IPS-NIHi11 (cell line): Measurements from ENCODE around the gene PGA4.
"Not testable (repeated sequence)": the region's sequence is repeated elsewhere in the genome, so short reads cannot be mapped to it uniquely, and the experiment has no call there.

ENCODE experiments used
- DNase-seq: peaks from one replicate; pipeline ENCODE4 v3.0.0; 2012; ENCODE audit warnings: mixed read lengths, low spot score

Gene PGA4

DNA sequence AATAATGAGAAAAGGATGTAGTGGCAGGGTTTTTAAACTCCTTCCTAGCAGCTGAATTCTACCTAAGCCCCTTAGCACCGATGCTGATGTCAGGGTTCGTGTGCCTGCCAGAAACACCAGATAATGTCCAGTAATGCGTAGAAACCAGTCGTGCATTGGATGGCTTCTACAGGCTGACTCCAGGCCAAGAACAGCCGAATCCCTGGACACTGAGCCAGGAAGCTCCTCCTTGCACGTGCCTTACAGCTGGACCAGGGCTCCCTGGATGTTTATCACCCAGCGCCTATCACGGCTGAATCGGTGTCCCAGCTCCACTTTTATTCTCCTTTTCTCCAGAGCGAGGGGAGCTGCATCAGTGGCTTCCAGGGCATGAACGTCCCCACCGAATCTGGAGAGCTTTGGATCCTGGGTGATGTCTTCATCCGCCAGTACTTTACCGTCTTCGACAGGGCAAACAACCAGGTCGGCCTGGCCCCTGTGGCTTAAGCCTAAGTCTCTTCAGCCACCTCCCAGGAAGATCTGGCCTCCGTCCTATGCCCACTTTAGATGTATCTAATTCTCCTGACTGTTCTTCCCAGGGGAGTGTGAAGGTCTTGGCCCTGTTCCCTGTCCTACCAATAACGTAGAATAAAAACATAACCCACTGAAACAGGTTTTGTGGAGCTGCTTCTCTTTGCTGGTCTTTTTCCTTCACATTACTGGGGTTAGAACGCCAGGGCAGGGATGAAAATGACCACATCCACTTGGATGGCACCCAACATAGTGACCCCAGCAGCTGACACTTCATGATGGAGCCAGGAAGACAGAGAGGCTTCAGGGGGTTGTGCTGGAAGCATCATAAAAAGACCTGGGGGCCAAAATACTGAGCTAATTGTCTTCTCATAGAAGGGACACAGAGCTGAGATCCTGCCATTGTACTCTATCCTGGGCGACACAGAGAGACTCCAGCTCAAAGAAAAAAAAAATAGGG, 28.9 kb downstream of the PGA4 start:
- DNase-seq = not testable (repeated sequence)

DNA sequence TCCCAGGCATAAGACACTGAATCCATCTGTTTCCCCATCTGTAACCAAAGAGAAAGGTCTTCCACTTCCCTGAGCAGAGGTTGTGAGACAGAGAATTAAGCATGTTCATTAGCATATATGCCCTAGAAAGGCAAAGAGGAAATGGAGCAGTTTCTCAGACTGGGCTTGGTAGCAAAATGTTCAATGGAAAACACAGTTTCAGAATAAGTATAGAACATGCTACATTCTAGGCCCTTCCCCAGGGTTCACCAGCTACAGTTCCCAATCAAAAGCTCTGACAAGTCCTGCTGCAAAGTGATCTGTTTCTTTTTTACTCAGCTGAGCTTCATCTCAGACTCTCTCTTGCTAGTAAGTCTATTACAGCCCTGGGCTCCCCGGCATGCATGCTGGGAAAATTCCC, 30.2 kb downstream of the PGA4 start:
- not testable (repeated sequence) for DNase-seq

DNA sequence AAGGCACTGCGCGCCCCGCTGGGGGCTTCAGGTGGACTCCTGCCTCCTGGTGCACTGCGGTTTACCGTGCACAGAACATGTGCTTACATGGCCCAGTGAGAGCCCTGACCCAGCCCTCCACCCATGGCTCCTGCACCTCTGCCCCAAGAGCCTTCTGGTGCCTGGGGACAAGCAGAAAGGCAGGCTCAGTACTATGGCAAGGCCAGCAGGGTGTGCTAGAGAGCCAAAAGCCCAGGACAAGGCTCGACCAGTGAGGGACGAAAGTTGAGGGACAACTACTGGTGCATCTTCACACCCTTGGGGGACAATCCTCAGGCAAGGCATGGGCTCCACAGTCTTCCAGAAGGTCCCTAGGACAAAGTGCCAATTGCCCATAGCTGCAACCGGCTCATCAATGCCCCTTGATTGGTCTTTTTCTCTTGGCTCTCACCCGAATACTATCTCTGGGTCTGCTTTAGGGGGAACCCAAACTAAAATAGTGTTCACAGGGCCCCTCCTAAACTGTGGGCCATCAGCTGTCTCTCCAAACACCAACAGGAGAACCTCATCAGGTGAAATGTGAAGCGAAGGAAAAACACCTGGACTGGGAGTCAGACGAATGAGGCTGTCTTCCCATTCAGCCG, 32.4 kb downstream of the PGA4 start:
- peak; percentile 93 for DNase-seq

DNA sequence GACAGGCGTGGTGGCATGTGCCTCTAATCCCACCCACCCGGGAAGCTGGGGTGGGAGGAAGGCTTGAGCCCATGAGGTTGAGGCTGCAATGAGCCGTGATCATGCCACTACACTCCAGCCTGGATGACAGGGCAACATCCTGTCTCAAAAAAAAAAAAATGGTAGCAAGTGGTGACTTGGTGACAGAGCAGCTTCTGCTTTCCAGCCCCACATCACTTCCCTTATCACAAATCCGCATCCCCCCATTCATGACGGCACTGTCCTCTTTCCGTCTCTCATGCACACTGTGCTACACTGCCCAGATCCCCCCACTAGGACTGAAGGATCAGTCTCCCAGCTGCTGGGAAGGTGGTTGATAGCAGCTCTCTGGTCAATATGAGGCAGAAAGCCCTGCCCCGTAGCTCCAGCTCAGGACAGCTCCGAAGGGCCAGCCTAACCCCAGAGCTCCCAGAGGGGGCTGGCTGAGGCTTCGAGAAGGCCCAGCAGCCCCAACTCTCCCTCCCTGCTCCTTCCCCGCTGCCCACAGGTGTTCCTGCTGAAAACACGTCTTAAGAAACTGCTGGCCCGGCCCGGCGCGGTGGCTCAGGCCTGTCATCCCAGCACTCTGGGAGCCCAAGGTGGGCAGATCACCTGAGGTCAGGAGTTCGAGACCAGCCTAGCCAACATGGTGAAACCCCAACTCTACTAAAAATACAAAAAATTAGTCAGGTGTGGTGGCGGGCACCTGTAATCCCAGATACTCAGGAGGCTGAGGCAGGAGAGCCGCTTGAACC, 34.7 kb downstream of the PGA4 start:
- DNase-seq = no peak

DNA sequence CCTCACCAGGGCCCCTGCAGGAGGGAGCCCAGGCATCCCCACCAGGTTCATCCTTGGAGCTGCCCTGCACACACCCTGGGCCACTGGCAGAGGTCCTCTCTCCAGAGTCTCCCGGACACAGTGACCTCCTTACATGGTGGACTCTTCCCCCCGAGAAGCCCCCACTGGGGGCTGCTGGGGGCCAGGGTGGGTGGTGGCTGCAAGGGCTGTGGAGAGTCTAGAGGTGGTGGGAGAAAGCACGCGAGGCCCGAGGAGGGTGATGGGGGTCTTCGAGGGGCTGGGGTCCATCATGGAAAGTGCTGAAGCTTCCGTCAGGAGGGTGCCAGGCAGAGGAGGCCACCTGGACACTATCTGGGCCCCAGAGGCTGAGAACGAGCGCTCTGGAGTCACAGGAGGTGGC, 36.4 kb downstream of the PGA4 start:
- DNase-seq = no peak

DNA sequence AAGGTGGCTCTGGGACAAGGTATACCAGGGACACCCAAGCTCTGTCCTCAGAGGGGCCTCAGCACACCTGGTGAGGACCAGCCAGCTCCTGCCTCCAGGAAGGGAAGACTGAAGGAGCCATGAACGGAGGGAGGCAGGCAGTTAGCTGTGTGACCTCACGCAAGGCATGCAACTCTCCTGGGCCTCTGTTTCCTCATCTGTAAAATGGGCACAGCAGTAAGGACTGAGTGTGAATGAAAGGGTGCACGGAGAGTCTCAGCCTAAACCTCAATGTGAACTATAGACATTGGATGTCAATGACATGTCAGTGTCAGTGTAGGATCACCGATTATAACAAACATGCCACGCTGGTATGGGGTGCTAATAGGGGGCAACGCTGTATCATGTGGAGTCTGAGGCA, 37.2 kb downstream of the PGA4 start:
- DNase-seq = no peak

DNA sequence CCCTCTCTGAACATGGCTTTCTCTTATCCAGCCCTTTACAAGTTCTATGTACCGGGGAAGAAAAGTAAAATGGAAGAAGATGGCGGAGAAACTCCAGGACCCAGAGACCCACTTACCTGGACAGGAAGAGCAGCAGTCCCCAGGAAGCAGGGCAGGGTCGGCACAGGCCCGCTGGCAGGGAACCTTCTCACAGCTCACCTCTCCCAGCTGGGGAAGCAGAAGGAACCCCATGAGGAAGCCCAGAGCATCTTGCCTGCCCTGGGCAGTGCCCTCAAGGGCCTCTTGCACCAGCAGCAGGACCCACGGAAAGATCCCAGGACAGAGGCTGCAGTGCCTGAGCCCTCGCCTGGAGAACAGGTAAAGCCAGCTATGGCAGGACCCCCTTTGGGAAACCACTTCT, 42.2 kb downstream of the PGA4 start:
- no peak for DNase-seq

DNA sequence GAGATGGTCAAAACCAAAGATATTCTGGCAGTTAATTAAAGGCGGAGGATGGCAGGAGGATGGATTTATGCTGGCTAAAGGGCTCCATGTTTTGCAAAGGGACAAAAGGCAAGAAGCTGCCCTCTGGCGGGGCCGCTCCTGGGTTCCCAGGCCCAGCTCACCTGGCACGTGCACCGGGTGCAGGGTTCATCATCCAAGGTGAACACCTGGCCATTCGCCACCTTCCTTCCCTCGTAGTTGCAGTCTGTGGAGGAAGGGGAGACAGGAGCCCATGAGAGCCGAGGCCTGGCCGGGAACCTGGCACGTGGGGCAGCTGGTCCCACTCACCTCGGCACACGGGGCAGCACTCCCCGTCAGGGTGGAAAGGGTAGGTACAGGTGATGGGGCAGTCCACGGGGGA, 42.6 kb downstream of the PGA4 start:
- DNase-seq = no peak

DNA sequence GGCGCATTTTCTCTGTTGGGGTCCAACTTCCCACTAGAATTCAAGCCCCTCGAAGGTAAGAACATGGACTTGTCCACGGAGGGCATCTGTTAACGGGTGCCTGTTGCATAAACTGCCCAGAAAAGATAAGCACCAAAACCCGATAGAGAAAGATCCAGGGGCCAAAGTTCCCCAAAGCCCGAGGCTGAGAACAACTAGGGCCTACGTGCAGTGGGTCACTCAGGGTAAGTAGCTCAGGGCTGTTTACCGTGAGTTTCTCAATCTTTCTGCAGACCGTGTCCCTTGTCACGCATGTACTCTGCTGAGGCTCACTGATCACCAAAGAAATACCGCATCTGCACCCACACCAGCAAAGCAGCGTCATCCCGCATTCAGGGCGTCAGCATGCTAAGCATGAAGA, 43.2 kb downstream of the PGA4 start:
- DNase-seq = no peak

DNA sequence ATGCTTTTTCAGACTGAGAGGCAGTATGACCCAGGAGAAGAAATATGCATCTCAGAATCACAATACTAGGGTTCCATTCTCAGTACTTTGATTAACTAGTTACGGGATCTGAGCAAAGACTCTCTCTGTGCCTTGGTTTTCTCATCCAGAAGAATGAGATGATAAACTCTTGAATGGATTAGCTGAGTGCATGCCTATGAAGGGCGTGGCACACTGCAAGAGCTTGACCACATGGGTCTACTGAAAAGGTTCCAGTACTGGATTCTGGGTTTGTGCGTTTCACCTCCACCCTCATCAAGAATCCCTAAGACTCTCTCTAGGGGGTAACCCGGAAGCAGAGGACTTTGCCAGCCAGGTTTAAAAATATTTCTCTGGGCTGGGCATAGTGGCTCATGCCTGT, 44.5 kb downstream of the PGA4 start:
- no peak for DNase-seq

DNA sequence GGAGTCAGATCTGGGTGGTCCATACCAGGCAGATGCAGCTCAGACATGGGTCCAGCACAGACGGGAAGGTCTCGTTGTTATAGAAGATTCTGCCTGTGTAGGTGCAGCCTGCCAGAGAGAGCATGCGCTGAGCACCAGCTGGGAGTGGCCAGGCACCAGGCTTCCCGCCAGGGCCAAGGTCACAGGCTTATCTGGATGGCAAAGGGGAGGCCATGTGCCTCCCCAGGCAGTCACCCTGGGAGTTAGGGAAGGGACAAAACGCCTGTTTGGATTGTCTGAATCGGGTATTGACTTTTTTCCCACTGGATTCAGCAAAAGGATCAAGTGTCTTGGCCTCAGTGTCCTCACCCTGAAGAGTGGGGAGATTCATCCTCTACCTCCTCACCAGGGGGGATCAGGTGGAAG, 45.3 kb downstream of the PGA4 start:
- no peak for DNase-seq

DNA sequence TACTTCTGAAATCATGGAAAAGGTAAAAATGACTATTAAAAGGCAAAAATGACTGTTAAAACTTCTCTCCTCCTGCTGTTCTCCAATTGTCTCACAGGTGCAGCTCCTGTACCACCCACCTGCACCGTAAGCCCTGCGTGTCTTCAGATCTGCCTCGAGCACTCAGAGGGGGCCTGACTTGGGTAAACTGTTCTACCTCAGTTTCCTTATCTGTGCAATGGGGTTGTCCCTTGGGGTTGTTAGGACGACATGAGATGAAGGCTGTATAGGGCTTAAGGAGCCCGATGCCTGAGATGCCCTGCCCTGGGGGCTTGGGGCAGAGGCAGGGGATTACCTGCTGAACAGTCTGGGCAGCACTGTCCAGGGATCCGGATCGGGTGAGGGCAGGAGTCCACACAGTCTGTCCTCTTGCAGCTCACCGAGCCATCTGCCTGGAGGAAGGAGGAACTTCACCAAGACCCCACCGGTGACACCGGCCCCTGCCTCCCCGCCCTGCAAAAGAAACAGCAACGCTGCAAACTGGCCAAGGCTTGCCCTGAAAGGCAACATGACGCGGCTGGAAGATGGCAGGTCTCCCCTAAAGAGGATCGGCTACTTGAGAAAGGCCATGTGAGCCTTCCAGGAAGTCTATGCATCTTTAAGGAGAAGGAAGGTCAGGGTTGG, 46.6 kb downstream of the PGA4 start:
- DNase-seq = no peak

DNA sequence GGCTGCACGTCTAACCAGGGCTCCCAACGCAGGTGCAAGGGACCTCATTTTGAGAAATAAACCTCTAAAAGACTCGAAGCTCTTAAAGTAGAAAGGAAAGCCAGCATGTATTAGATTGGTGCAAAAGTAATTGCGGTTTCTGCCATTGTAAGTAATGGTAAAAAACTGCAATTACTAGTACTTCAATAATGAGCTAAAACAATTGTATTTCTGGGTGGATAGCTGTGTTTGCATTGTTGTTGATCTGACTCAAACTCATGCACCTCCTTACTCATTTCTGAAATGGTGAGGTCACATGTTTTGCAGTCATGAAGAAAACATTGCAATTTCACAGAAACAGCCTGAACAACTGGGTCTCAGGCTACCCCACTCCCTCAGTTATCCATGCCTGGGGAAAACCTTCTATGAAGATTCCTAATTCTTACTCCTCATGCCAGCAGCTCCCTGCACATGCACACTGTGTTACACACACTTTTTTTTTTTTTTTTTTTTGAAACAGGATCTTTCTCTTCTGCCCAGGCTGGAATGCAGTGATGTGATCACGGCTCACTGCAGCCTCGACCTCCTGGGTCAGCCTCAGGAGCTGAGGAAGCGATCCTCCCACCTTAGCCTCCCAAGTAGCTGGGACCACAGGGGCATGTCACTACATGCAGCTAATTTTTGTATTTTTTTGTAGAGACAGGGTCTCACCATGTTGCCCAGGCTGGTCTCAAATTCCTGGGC, 48.4 kb downstream of the PGA4 start:
- no peak for DNase-seq

DNA sequence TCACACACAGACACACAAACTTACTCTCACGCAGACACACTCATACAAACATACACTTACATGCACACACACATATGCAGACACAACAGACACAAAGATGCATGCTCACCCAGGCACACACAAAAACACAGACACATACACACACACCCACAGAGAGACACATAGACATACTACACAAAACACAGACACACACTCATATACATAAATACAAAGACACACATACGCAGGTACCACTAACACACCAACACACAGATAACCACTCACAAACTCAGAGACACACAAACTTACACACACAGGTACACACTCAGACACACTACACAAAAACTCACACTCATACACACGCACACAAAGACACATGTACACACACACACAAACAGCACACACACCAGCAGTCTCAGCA, 50.6 kb downstream of the PGA4 start:
- no peak for DNase-seq

DNA sequence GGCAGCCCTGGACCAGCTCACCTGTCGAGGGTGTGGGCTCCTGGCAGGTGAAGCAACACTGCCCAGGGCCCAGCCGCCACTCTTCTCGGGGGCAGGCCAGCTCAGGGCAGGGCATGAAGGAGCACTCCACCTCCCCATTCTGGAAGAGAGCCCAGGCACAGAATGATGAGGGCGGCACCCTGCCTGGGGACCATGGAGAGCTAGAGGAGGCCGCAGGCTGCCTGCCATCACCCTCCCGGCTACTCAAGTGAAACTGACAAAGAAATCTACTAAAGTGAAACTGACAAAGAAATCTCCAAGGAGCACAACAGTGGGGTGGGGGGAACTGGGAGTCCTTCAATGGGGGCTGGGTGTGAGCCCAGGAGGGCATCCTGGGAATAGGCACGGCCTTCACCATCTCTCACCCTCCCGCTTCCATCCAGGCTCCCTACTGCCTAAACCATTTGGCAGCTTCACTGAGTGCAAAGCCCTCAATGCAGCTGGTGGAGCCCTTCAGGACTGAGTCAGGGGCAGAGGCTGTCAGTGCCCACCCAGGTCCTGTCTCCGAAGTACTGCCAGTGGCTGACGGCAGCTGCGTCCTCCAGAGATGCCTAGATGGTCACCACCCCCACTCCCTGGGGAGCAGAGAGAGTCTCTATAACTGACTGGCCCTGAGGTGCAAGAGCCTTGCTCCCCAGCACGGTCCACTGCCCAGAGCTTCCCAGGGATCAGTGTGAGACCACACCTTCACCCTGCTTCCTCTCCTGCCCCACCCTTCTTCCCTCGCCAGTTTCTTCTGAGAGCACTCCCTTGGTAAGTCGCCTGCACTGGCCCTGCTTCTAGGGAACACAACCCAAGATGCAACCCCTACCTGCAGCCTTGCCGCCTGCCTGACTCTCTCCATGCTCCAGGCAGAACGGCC, 51.3 kb downstream of the PGA4 start:
- DNase-seq = peak; percentile 50

DNA sequence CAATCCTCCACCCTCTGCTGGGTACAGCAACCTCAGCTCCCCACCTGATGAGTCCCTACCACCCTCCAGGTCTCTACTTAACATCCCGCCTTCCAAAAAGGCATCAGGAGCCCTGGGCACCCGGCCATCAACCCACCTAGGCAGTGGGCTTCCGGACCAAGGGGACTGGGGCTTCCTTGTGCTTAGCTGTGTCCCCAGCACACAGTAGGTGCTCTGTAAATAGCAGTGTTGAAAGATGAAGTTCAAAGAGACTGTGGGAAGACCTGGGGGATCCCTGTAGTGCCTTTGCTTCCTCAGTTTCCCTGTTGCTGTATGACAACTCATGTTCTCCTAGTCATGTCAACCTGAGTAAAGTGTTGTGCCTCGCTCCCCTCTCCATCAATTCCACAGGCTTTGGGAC, 51.9 kb downstream of the PGA4 start:
- DNase-seq = no peak

DNA sequence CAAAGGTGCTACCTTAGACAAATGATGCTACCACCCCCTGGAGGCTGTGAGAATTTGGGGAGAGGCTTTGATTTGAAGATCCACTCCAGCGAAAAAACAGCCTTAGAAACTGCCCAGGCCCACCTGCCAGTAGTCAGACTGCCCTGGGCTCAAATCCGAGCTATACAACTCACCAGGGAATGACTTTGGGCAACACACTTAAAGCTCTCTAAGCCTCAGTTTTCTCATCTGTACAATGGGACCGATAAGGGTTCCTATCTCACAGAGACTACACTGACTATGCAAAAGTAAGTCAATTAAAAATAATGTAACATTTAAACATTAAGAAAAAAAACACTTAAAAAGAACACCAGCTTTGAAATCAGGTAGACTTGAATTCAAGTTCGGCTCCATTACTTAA, 53.0 kb downstream of the PGA4 start:
- no peak for DNase-seq

DNA sequence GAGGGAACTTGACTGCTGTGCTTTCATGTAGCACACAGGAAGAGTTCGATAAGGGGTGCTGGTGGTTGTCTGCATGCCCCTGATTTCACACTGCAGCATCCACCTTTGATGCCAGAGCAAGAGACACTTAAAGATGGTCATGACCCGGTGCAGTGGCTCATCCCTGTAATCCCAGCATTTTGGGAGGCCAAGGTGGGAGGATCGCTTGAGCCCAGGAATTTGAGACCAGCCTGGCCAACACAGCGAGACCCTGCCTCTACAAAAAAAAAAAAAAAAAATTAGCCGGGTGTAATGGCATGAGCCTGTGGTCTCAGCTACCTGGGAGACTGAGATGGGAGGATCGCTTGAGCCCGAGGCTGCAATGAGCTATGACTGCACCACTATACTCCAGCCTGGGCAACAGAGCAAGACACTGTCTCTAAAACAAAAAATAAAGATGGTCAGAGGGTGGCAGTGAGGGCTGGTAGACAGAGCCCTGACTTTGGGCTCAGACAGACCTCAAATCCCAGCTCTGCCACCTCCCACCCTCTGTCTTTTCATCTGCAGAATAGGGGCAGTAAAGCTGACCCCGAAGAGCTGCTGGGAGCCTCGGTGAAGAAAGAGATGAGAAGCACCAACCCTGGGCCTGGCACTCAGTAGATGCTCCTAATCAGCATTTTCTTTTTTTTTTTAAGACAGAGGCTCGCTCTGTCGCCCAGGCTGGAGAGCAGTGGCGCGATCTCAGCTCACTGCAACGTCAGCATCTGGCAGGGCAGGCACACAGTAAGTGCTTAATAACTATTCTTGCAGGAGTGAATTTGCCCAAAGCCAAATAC, 55.2 kb downstream of the PGA4 start:
- DNase-seq = no peak

DNA sequence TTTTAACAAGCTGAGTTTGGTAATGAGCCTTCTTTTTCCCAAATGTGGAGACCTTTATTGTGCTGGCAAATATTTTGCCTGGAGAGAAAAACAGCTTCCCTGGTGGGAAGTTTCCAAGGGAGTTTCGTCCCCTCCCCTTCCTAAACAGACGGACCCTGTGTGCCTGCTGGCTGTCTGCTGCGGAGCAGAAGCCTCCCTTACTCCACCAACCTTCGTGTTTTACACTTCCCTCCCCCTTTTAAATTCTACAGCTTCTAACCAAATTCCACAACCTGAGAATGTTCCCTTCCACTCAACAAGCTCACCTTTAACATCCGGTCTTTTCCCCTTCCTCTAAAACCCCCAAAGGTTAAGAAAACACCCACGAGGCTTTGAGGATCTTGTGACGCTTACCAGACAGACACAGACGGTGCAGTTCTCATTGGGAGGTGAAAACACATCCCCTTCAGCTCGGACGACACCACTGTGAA, 55.9 kb downstream of the PGA4 start:
- no peak for DNase-seq
